IPS-18a (cell line): ENCODE results near the gene PHF5A.
"Not testable (repeated sequence)": the region's sequence is repeated elsewhere in the genome, so short reads cannot be mapped to it uniquely, and the experiment has no call there.

Experiments used
- H3K27ac ChIP-seq: one replicate; pipeline ENCODE4 v1.5.1; 2013; ENCODE audit warnings: low read length
- H3K27me3 ChIP-seq: one replicate; pipeline ENCODE4 v1.6.1; 2013; ENCODE audit warnings: mild to moderate bottlenecking, low read length; ENCODE audit not compliant: control insufficient read depth, insufficient read depth
- H3K36me3 ChIP-seq: one replicate; pipeline ENCODE4 v1.6.1; 2013; ENCODE audit warnings: low read depth, low read length; ENCODE audit not compliant: control insufficient read depth
- H3K4me1 ChIP-seq: one replicate; pipeline ENCODE4 v1.6.1; 2013; ENCODE audit warnings: low read depth, low read length; ENCODE audit not compliant: control insufficient read depth
- H3K4me3 ChIP-seq: one replicate; pipeline ENCODE4 v1.5.1; 2013; ENCODE audit warnings: low read length
- H3K9ac ChIP-seq: one replicate; pipeline ENCODE4 v1.6.1; 2013; ENCODE audit warnings: mild to moderate bottlenecking, low read length, moderate library complexity
- H3K9me3 ChIP-seq: one replicate; pipeline ENCODE4 v1.6.1; 2013; ENCODE audit warnings: low read depth, low read length; ENCODE audit not compliant: control insufficient read depth

PHF5A gene

GRCh38 chr22:41461901-41462300 lies 6.6 kb downstream of the PHF5A start:
- H3K4me1 ChIP-seq = no peaks in the 10 kb centered on the region
- no peaks in the 10 kb centered on the region for H3K27me3 ChIP-seq
- H3K27ac ChIP-seq = no peak overlapping the region
- H3K9ac ChIP-seq = no peak overlapping the region
- no peak overlapping the region for H3K4me3 ChIP-seq
- peaks cover 72% of the 10 kb centered on the region for H3K36me3 ChIP-seq
- no peaks in the 10 kb centered on the region for H3K9me3 ChIP-seq

DNA sequence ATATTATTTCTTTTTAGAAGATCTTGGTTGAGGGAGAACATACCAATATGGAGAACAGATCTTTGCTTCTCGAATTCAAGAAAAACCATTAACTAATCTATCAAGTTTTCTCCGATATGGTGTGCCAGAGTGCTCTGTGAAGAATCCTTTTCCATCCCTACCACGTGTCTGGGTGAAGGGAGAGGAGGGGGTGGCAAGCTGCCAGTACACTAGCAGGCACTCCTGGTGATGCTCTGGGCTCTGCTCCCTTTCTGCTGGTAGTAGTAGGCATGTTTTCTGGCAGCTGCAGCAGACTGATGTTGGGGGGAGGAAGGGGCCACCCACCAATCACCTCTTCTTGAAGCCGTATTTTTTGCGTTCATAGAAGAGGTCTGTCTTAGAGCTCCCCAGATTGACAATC lies 8.4 kb downstream of the PHF5A start:
- H3K4me3 ChIP-seq, H3K9me3 ChIP-seq, H3K27me3 ChIP-seq, H3K27ac ChIP-seq, H3K9ac ChIP-seq, H3K4me1 ChIP-seq: not testable (repeated sequence)
- H3K36me3 ChIP-seq = peaks cover 56% of the 10 kb centered on the region

GRCh38 chr22:41459431-41459830 lies 9.1 kb downstream of the PHF5A start:
- no peaks in the 10 kb centered on the region for H3K4me1 ChIP-seq
- H3K27ac ChIP-seq = no peak overlapping the region
- H3K36me3 ChIP-seq = peaks cover 49% of the 10 kb centered on the region
- H3K9me3 ChIP-seq = no peaks in the 10 kb centered on the region
- H3K9ac ChIP-seq = no peak overlapping the region
- no peak overlapping the region for H3K4me3 ChIP-seq
- no peaks in the 10 kb centered on the region for H3K27me3 ChIP-seq

GRCh38 chr22:41458161-41458728 lies 10.2 kb downstream of the PHF5A start:
- Histone ChIP-seq H3K27ac (no peak overlapping the region), H3K27me3 (no peaks in the 10 kb centered on the region), H3K4me3 (no peak overlapping the region), H3K9me3 (no peaks in the 10 kb centered on the region), H3K4me1 (no peaks in the 10 kb centered on the region), H3K36me3 (peaks cover 41% of the 10 kb centered on the region), H3K9ac (no peak overlapping the region)

GRCh38 chr22:41448189-41448808 lies 20.2 kb downstream of the PHF5A start:
- peak overlapping the region; percentile 86 for H3K27ac ChIP-seq
- H3K4me1 ChIP-seq = no peaks in the 10 kb centered on the region
- H3K9ac ChIP-seq = peak overlapping the region; percentile 99
- H3K4me3 ChIP-seq = peak overlapping the region; percentile 92
- no peaks in the 10 kb centered on the region for H3K36me3 ChIP-seq
- H3K27me3 ChIP-seq = no peaks in the 10 kb centered on the region
- no peaks in the 10 kb centered on the region for H3K9me3 ChIP-seq

DNA sequence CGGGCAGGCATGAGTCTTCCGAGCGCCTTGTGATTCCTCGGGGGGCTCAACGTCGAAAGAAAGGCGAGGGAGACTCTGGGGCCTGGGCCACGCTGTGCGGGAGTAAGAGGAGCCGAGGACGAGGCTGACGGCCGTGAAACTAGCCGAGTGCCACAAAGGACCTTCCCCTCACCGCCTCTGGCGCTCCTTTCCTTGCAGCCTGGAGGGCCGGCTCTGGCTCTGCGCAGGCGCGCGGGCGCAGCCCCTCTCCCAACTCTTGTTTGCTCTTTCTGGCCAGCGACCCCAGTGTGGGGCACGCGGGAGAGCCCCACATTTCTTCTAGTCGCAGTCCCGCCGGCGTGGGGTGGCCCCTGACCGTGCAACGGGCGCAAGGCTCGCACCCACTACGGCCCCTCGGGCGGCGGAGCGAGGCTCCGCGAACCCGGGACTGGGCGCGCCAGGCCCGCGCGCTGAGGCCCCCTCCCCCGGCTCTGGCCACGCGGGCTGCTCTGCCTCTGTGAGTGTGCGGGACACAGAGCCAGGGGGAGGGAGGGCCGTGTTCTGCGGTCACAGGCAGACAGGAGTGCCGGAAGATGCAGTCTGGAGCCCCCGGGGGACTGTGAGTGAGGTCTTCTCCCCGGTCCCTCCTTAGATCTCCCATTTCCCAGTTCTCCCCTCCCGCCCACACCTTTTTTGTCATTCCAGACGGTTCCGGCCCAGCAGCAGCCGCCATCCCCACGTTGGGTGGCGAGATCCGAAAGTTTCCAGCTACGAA lies 20.9 kb downstream of the PHF5A start:
- Histone ChIP-seq H3K4me1 (no peaks in the 10 kb centered on the region), H3K9me3 (no peaks in the 10 kb centered on the region), H3K27ac (peak overlapping the region; percentile 86), H3K36me3 (peaks cover 6% of the 10 kb centered on the region), H3K9ac (peak overlapping the region; percentile 99), H3K4me3 (peak overlapping the region; percentile 92), H3K27me3 (no peaks in the 10 kb centered on the region)

- peak within 1 kb of the TSS; percentile 86 for H3K27ac ChIP-seq
- peak within 1 kb of the TSS; percentile 92 for H3K4me3 ChIP-seq
- H3K4me1 ChIP-seq = no peaks in the 10 kb centered on the region
- H3K36me3 ChIP-seq = peaks cover 6% of the 10 kb centered on the region
- H3K9ac ChIP-seq = peak within 1 kb of the TSS; percentile 99
- no peaks in the 10 kb centered on the region for H3K27me3 ChIP-seq
- H3K9me3 ChIP-seq = no peaks in the 10 kb centered on the region
Observed at GRCh38 chr22:41446639-41447434, 21.7 kb downstream of the PHF5A start, which contains the start of gene TOB2. TOB2 (minus strand) TSS chr22:41446801; CDS start chr22:41437345, 9,456 bp downstream.

DNA sequence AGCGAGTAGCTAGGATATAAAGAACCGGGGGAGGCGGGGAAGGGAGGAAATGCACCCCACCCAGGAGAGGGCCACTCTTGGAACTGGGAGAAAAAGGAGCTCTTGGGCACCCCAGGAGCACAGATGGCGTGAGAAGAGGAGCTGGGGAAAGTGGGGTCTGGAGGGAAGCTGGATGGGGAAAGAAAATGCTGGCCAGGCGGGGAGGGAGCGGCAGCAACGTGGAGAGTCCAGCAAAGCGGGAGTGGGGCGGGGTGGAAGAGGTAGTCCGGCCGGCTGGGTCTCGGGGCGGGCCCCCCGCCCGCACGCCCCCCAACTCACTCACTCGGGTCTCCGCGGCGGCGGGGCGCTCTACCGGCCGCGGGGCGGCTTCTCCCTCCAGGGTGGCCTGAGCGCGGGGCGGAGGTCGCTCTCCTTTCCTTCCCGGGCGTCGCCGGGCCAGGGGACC lies 22.4 kb downstream of the PHF5A start:
- Histone ChIP-seq H3K9ac (peak overlapping the region; percentile 99), H3K36me3 (peaks cover 6% of the 10 kb centered on the region), H3K4me1 (no peaks in the 10 kb centered on the region), H3K9me3 (no peaks in the 10 kb centered on the region), H3K27me3 (no peaks in the 10 kb centered on the region), H3K4me3 (peak overlapping the region; percentile 92), H3K27ac (peak overlapping the region; percentile 46)

DNA sequence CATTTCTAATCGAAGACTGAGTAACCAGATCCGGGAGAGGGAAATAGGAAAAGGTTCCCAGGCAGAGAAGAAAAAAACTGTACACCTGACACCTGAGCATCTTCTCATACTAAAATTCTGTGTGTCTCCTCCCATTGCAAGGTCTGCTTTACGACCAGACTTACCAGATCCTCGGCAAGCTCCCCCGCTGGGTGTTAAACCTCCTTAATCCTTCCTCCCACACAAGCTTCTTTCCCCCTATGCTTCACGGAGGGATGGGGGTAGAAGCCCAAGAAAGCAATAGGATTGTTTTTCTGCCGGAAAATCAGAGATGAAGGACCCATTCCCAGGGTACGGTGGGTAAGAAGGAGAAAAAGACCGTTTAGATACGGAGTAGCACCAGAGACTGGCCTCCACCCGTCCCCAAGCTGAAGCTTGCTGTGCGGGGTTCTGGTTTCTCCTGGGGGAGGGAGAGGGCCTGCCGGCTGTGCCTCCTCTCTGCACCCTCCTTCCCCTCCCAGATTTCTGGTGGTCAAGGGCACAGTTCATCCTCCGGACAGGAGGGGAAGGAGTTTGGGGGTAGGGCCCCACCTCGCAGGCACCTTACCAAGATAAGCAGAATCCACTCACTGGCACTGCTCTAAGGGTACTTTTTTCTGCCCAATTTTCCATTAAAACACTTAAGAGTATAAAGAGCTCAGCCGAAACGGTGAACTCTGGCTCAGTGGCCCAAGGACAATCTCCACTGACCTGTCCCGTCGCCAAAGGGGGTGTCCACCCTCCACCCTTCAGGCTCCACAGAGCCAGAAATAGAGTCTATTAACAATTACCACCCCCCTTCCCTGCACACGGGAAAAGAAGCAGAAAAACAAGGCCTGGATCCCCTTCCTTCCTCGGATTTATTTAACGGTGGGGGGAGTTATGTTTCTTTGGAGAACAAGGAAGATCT lies 23.1 kb downstream of the PHF5A start:
- peak overlapping the region; percentile 99 for H3K9ac ChIP-seq
- H3K27me3 ChIP-seq = no peaks in the 10 kb centered on the region
- peak overlapping the region; percentile 46 for H3K27ac ChIP-seq
- H3K9me3 ChIP-seq = no peaks in the 10 kb centered on the region
- no peaks in the 10 kb centered on the region for H3K4me1 ChIP-seq
- H3K36me3 ChIP-seq = peaks cover 6% of the 10 kb centered on the region
- H3K4me3 ChIP-seq = peak overlapping the region; percentile 92

DNA sequence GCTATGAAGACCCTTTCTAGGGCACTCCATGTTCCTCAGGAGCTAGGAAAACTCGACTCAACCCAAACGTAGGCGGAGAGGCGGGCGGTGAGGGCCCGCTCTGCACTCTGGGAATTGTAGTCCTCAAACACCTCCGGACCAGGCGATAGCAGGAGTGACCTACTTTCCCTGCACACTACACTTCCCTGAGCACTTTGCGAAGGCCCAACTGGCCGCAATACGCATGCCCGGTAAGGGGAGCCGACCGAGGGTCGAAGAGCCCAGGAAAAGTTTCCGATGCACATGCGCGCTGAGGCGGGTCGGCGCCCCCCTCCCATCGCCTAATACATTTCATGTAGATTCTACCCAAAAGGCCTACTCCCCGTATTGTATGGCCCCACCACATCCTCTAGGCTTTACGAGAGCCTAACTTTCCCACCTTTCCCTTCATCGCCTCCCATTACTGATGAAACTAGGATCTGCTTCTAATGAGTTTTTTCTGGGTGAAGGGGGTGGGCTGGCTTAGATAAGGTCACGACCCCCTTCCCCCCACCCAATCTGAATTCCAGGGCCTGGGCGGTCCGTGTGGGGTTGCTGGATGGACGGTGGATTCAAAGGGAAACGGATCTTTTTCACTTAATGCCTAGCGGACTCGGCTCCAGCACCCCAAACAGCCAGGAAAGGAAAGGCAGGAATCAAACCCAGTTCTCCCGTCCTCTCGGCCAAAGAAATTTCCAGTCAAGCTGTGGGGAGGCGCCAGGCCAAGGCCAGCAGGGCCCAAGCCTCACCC lies 23.9 kb downstream of the PHF5A start:
- Histone ChIP-seq H3K27me3 (no peaks in the 10 kb centered on the region), H3K9me3 (no peaks in the 10 kb centered on the region), H3K4me1 (no peaks in the 10 kb centered on the region), H3K9ac (peak overlapping the region; percentile 99), H3K27ac (peak overlapping the region; percentile 18), H3K36me3 (peaks cover 6% of the 10 kb centered on the region), H3K4me3 (peak overlapping the region; percentile 92)
